M059J (cell line): ENCODE data around the gene RNF212. TPM values are rescaled to one million over a fixed set of nuclear protein-coding genes. Genes with fewer than 3 reads are reported as not detected.

Experiments
- DNase-seq: peaks from one replicate; pipeline ENCODE4 v3.0.0-alpha.2; 2012; ENCODE audit warnings: low read depth
- total RNA-seq: library from RNA; depleted of rRNA; stranded (reverse); fragments of >200 nt; shearing (Covaris generic); gene quantifications from 2 replicates; pipeline ENCODE4 v1.2.3, GENCODE V29; 2014

RNF212 gene
- total RNA-seq, 1 experiment from 2014 or later, result 25.2 TPM

- DNase-seq, result no peak
Observed at GRCh38 chr4:1115528-1116293, 2.3 kb upstream of the RNF212 start.

GRCh38 chr4:1112821-1113182 lies 562 bp downstream of the RNF212 start:
- DNase-seq, result no peak

- no peak for DNase-seq
Observed at GRCh38 chr4:1112174-1112820, 1.1 kb downstream of the RNF212 start.

- DNase-seq, result no peak
Observed at GRCh38 chr4:1111259-1111809, 2.0 kb downstream of the RNF212 start.

GRCh38 chr4:1109898-1110506 lies 3.4 kb downstream of the RNF212 start:
- DNase-seq, result no peak

GRCh38 chr4:1109333-1109732 lies 4.0 kb downstream of the RNF212 start:
- no peak for DNase-seq

- no peak for DNase-seq
Observed at GRCh38 chr4:1105662-1106061, 7.7 kb downstream of the RNF212 start.

GRCh38 chr4:1105067-1105466 lies 8.3 kb downstream of the RNF212 start:
- DNase-seq, result no peak

GRCh38 chr4:1104647-1105046 lies 8.7 kb downstream of the RNF212 start:
- no peak for DNase-seq

GRCh38 chr4:1099684-1100335 lies 13.6 kb downstream of the RNF212 start:
- DNase-seq, result no peak

GRCh38 chr4:1099270-1099669 lies 14.1 kb downstream of the RNF212 start:
- DNase-seq, result no peak

GRCh38 chr4:1098311-1098925 lies 14.9 kb downstream of the RNF212 start:
- DNase-seq, result no peak

GRCh38 chr4:1097553-1097952 lies 15.8 kb downstream of the RNF212 start:
- no peak for DNase-seq

GRCh38 chr4:1096841-1097240 lies 16.5 kb downstream of the RNF212 start:
- DNase-seq, result no peak

GRCh38 chr4:1094336-1094690 lies 19.1 kb downstream of the RNF212 start:
- no peak for DNase-seq

GRCh38 chr4:1093391-1094335 lies 19.7 kb downstream of the RNF212 start:
- no peak for DNase-seq

- DNase-seq, result no peak
Observed at GRCh38 chr4:1092983-1093361, 20.4 kb downstream of the RNF212 start.

GRCh38 chr4:1092026-1092982 lies 21.1 kb downstream of the RNF212 start:
- DNase-seq, result no peak

GRCh38 chr4:1091561-1091995 lies 21.8 kb downstream of the RNF212 start:
- no peak for DNase-seq
